Peyer's patch (tissue), 4 donors: ENCODE measurements around the gene WIPF3.

Experiments
- CTCF ChIP-seq, 6 experiments: fragments of 450-650 bp in 4 of 6; fragments of 200-600 bp in 2 of 6; sonication (generic) in 1 of 6; IDR thresholded peaks; one replicate each; pipeline ENCODE4 v1.5.1; 2017 to 2019; ENCODE audit warnings: antibody characterized with exemption in 6 of 6, mild to moderate bottlenecking in 3 of 6, moderate library complexity in 1 of 6
- POLR2A ChIP-seq, 2 donors: fragments of 450-650 bp; IDR thresholded peaks; one replicate each; pipeline ENCODE4 v1.5.1; 2017; ENCODE audit warnings: antibody characterized with exemption in 2 of 2, mild to moderate bottlenecking in 2 of 2, moderate library complexity in 2 of 2

GRCh38 chr7:29848941-29849340, 42.6 kb downstream of the WIPF3 start:
- TF ChIP-seq CTCF (IDR thresholded peaks at IDR 0.05) (no peak), POLR2A (IDR thresholded peaks at IDR 0.05) (no peak)
